Kidney (tissue), 14 donors: ENCODE data around the gene UBAC2. TPM values are rescaled to one million over a fixed set of nuclear protein-coding genes. Genes with fewer than 3 reads are reported as not detected.

Experiments used
- DNase-seq, 5 donors: peaks; one replicate each; pipeline ENCODE4 v3.0.0-alpha.2; 2013 to 2020
- FAIRE-seq: peaks from 2 replicates; lab custom pipeline; 2012; peaks lifted over from hg19 to GRCh38; lab: Jason Lieb, UNC
- H3K27ac ChIP-seq, 2 donors: one replicate each; pipeline ENCODE4 v1.7.0; 2013; ENCODE audit warnings: low read depth in 2 of 2, low read length in 2 of 2, inconsistent platforms in 1 of 2
- H3K27me3 ChIP-seq: one replicate; pipeline ENCODE4 v1.7.1; 2013; ENCODE audit warnings: low read length, inconsistent platforms; ENCODE audit not compliant: control insufficient read depth, insufficient read depth
- H3K36me3 ChIP-seq, 3 donors: one replicate each; pipeline versions ENCODE4 v1.7.0 to v1.7.1; 2013; ENCODE audit warnings: low read length in 3 of 3, control low read depth in 1 of 3, inconsistent platforms in 1 of 3; ENCODE audit not compliant: insufficient read depth in 3 of 3, control insufficient read depth in 2 of 3
- H3K4me1 ChIP-seq, 3 donors: one replicate each; pipeline versions ENCODE4 v1.7.0 to v1.7.1; 2013; ENCODE audit warnings: low read length in 3 of 3, inconsistent platforms in 1 of 3, low read depth in 1 of 3; ENCODE audit not compliant: control insufficient read depth in 2 of 3, insufficient read depth in 2 of 3
- H3K4me3 ChIP-seq, 3 donors: one replicate each; pipeline versions ENCODE4 v1.7.0 to v1.8.1; 2013; ENCODE audit warnings: low read length in 3 of 3, control low read depth in 1 of 3, inconsistent platforms in 1 of 3
- H3K9ac ChIP-seq, 3 donors: one replicate each; pipeline versions ENCODE4 v1.7.0 to v1.7.1; 2013; ENCODE audit warnings: low read length in 3 of 3, control low read depth in 1 of 3, inconsistent platforms in 1 of 3
- H3K9me3 ChIP-seq, 3 donors: one replicate each; pipeline versions ENCODE4 v1.7.0 to v1.7.1; 2013; ENCODE audit warnings: low read length in 3 of 3, control low read depth in 1 of 3, inconsistent platforms in 1 of 3; ENCODE audit not compliant: control insufficient read depth in 2 of 3, insufficient read depth in 1 of 3
- intact Hi-C: fragments of 100-400 bp; cut with DNase I; formaldehyde crosslinking; loops from one replicate; pipeline ENCODE4 v1.11.1; 2022
- polyA plus RNA-seq: library from polyadenylated mRNA; stranded (reverse); fragments of 350-450 nt; fragmentation: Illumina TruSeq; extraction: RNeasy Lipid Tissue Mini Kit (QIAGEN cat#74804); gene quantifications from one replicate; pipeline ENCODE4 v1.2.3, GENCODE V29; 2014; ENCODE audit warnings: low read depth, low replicate concordance; ENCODE audit not compliant: insufficient read depth
- total RNA-seq: library from RNA; stranded (reverse); fragmentation: NEBNext Ultra II Directional; extraction: Animal tissue kit (Norgen Biotek cat#: 25700); gene quantifications from one replicate; pipeline ENCODE4 v1.2.1, GENCODE V29; 2021
- TF ChIP-seq, protein P1 (sequence below): IDR thresholded peaks from 3 replicates; pipeline ENCODE4 v1.5.1; 2012; ENCODE audit warnings: mild to moderate bottlenecking, moderate library complexity, borderline replicate concordance; ENCODE audit not compliant: insufficient read depth; ENCODE audit errors: extremely low read depth
- donor health status: control.
- donor health status: control.
- donor health status: control.
- donor health status: control.
- donor health status: control.
- donor health status: DM: yes; HTN: yes; CAD: no.
- donor health status: Normal renal cell carcinoma (clear cell type).

Gene UBAC2
- total and polyA plus RNA-seq, 2 donors from 2014 or later: 61.8 to 77.5 TPM

DNA sequence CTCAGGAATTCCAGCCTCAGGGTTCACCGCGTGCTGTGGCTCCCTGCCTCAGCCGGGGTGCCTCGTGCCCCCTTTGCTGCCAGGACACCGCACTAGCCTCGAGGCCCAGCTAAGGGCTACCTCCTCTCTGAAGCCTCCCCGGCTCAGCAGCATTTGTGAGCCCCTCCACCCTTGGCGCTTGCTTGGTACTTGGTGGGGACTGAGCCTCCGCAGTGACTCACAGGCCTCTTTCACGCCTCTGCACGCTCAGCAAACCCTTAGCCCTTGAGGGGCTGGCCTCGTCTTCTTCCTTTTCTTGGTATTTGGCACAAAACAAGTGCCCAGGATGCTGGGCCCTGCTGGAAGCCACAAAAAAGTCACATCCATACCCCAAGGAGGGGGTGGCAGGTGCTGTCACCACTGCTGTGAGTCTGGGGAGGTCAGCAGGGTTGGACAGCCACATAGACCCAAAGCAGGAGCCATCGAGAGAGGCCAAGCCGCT, 215.2 kb downstream of the UBAC2 start:
- Histone ChIP-seq H3K9ac (no peak overlapping the region), H3K27ac (no peak overlapping the region), H3K9me3 (peaks cover 0 to 5% (median 0%) of the 10 kb centered on the region in 3 donors), H3K4me1 (peaks cover 0 to 5% (median 0%) of the 10 kb centered on the region in 3 donors), H3K36me3 (no peaks in the 10 kb centered on the region), H3K27me3 (no peaks in the 10 kb centered on the region), H3K4me3 (no peak overlapping the region)
- DNase-seq: no peak
- intact Hi-C loops: no loop called here
- no peak for FAIRE-seq
- TF ChIP-seq, protein P1, sequence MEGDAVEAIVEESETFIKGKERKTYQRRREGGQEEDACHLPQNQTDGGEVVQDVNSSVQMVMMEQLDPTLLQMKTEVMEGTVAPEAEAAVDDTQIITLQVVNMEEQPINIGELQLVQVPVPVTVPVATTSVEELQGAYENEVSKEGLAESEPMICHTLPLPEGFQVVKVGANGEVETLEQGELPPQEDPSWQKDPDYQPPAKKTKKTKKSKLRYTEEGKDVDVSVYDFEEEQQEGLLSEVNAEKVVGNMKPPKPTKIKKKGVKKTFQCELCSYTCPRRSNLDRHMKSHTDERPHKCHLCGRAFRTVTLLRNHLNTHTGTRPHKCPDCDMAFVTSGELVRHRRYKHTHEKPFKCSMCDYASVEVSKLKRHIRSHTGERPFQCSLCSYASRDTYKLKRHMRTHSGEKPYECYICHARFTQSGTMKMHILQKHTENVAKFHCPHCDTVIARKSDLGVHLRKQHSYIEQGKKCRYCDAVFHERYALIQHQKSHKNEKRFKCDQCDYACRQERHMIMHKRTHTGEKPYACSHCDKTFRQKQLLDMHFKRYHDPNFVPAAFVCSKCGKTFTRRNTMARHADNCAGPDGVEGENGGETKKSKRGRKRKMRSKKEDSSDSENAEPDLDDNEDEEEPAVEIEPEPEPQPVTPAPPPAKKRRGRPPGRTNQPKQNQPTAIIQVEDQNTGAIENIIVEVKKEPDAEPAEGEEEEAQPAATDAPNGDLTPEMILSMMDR: no peak

DNA sequence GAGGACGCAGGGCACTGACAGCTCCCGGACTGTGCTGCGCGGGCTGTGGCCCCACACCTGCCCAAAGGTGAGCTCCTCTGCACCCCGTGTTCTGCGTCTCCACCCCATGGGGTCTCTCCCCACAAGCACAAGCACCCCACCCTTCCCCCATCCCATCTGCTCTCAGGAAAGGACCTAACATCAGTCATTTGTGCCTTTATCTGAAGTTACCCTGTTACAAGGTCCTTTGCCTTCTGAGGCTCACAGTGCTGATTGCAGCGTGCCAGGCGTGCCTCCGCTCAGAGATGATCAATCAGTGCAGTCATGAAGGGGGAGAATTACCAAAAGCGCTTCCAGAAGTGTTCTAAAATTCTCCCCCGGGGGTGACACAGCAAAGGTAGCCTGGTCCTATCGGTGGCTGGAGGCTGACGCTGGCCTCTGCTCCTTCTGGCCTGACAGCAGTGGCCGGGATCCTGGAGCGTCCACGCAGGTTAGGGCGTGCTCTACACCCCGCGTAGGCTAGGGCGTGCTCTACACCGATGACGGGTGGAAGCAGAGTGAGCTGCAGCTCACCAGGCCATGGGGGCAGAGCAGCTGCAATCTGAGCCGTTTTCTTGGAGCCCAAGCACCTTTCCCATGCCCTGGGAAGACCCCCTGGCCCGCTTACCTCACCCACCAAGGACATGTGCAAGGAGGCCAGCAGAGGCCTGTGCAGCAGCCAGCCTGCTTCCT, 215.9 kb downstream of the UBAC2 start:
- TF ChIP-seq, protein P1: no peak
- DNase-seq (peak in 4 of 5 donors; percentile 10 to 36 (median 18)), FAIRE-seq (no peak)

DNA sequence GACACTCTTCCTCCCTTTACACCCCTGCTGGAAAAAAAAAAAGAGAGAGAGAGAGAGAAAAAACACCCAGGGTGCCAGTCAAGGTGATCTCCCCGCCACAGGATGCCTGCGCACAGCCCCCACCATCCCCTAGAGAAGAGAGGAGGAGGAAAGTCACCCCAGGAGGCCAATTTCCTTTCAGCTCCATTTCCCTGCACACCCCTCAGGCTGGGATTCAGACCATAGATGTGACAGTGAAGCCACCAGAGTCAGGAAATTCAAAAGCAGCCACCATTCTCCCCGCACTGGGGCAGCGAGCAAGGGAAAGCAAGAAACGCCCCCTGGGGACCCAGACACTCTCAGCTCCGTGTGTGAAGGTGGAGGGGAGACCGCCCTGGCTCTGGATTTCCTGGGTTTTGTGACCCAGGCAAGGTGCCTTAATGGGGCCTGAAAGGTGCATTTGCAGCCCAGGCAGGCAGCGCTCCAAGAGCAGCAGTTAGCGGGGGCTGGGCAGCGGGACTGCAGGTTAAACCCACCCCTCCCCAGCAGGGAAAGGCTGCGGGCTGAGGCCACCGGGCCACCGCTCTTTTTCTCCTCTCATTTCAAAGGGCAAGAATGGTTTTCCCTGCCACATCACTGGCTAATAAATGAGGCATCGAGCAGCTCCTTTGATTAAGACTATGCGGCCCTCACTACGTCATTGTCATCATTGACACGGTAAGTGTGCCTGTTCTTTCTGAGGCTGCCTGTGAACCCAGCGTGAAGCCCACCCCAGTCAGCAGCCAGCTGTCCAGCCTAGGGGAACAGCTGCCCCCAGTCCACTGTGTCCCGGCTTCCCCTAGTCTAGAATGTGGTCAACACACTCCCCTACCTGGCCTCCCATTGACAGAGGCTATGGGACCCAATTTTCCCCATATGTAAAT, 216.8 kb downstream of the UBAC2 start:
- DNase-seq (peak in 4 of 5 donors; percentile 17 to 37 (median 24)), FAIRE-seq (no peak)
- peaks cover 0 to 5% (median 0%) of the 10 kb centered on the region in 3 donors for H3K4me1 ChIP-seq
- H3K9ac ChIP-seq: no peak overlapping the region
- no peak overlapping the region for H3K4me3 ChIP-seq
- no peaks in the 10 kb centered on the region for H3K36me3 ChIP-seq
- H3K27ac ChIP-seq: no peak overlapping the region
- intact Hi-C loops: no loop called here
- H3K27me3 ChIP-seq: no peaks in the 10 kb centered on the region
- no peaks in the 10 kb centered on the region for H3K9me3 ChIP-seq
- TF ChIP-seq, protein P1: no peak

More for the DNA sequence above, 215.9 kb downstream of the UBAC2 start:
- Histone ChIP-seq H3K9me3 (peaks cover 0 to 5% (median 0%) of the 10 kb centered on the region in 3 donors), H3K27ac (no peak overlapping the region), H3K4me3 (no peak overlapping the region), H3K4me1 (peaks cover 0 to 5% (median 0%) of the 10 kb centered on the region in 3 donors), H3K36me3 (no peaks in the 10 kb centered on the region), H3K27me3 (no peaks in the 10 kb centered on the region), H3K9ac (no peak overlapping the region)
- intact Hi-C loops: no loop called here
